DND-41 (cell line): ENCODE results near the gene POU2F1.

Experiments
- ATAC-seq: fragments of 200-7000 bp; cut with Tn5 transposase; 3 replicates; pipeline ENCODE4 v1.9.1; 2021; ENCODE audit warnings: low read depth; ENCODE audit not compliant: insufficient read depth
- DNase-seq: peaks from one replicate; pipeline ENCODE4 v3.0.0-alpha.2; 2020
- H2AFZ ChIP-seq: 2 replicates; pipeline ENCODE4 v1.6.0; 2012; ENCODE audit warnings: low read depth, low read length
- H3K27ac ChIP-seq: 2 replicates; pipeline ENCODE4 v1.5.1; 2012; ENCODE audit warnings: low read length, inconsistent platforms
- H3K27me3 ChIP-seq: fragments of 200-600 bp; sonication (generic); 2 replicates; pipeline ENCODE4 v1.6.0; 2012; ENCODE audit warnings: low read length, mild to moderate bottlenecking, inconsistent platforms; ENCODE audit not compliant: insufficient read depth, poor library complexity
- H3K36me3 ChIP-seq: 2 replicates; pipeline ENCODE4 v1.5.1; 2012; ENCODE audit warnings: low read length, inconsistent platforms; ENCODE audit not compliant: insufficient read depth
- H3K4me1 ChIP-seq: 2 replicates; pipeline ENCODE4 v1.5.1; 2012; ENCODE audit warnings: mild to moderate bottlenecking, low read length; ENCODE audit not compliant: insufficient read depth
- H3K4me2 ChIP-seq: 2 replicates; pipeline ENCODE4 v1.6.0; 2012; ENCODE audit warnings: mild to moderate bottlenecking, moderate library complexity, low read length, inconsistent platforms; ENCODE audit not compliant: insufficient read depth
- H3K4me3 ChIP-seq, 2 experiments: fragments of 200-600 bp in 1 of 2; shearing (Covaris generic) in 1 of 2; 2 replicates each; pipeline ENCODE4 v1.5.1; 2012 to 2016; ENCODE audit warnings: inconsistent platforms in 2 of 2, low read length in 2 of 2, mild to moderate bottlenecking in 2 of 2, low read depth in 1 of 2, moderate library complexity in 1 of 2
- H3K79me2 ChIP-seq: 2 replicates; pipeline ENCODE4 v1.6.0; 2012; ENCODE audit warnings: low read length, inconsistent platforms; ENCODE audit not compliant: insufficient read depth
- H3K9ac ChIP-seq: 2 replicates; pipeline ENCODE4 v1.6.0; 2012; ENCODE audit warnings: low read depth, mild to moderate bottlenecking, inconsistent platforms, low read length, moderate library complexity
- H3K9me3 ChIP-seq: 2 replicates; pipeline ENCODE4 v1.5.1; 2012; ENCODE audit warnings: low read length, moderate library complexity, mild to moderate bottlenecking, inconsistent platforms; ENCODE audit not compliant: insufficient read depth, severe bottlenecking
- H4K20me1 ChIP-seq: 2 replicates; pipeline ENCODE4 v1.6.0; 2012; ENCODE audit warnings: low read length; ENCODE audit not compliant: insufficient read depth
- EZH2 ChIP-seq: IDR thresholded peaks from 3 replicates; pipeline ENCODE4 v1.6.1; 2012; ENCODE audit warnings: borderline replicate concordance, low read depth, mild to moderate bottlenecking, moderate library complexity, low read length, inconsistent platforms; ENCODE audit not compliant: severe bottlenecking
- TF ChIP-seq, protein P1 (sequence below): IDR thresholded peaks from 2 replicates; pipeline ENCODE4 v1.5.1; 2012; ENCODE audit warnings: borderline replicate concordance, low read length, moderate library complexity, mild to moderate bottlenecking; ENCODE audit not compliant: poor library complexity, severe bottlenecking; ENCODE audit errors: extremely low read depth

The POU2F1 gene

DNA sequence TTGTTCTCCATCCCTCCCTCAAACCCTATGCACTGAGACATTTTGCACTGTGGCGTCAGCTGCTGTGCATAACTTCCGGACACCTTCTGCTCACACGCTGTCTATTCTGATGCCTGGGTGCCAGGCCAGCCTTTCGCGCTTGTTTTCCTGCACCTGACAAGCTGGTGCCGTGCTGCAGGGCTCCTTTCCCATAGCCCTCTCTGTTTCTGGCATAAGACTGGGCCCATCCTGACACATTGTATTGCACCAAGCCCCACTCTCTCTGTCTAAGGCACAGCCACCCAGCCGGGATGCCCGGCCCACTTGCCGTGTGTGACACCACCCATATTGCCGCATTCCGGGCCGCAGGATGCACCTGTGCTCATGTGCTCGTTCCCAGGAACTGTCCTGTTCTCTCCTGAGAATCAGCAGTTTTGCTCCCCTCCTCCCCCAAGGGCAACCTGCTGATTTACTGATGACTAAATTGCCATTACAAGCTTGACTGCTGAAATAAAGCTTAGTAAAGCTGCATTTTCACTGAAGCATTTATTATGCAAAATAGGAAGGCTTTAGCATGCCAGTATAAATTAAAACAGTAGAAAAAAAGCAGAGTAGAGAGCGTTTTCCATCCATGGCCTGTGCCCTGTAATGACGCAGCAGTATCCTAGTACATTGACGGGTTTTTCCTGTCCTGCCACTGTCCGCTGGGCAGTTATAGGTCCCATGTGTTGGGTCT lies 209.6 kb downstream of the POU2F1 start:
- Histone ChIP-seq H3K4me3 (no peak overlapping the region), H3K27ac (no peak overlapping the region; the same call in 1 of the 2 replicates), H3K36me3 (peaks cover 54% of the 10 kb centered on the region), H3K9me3 (no peaks in the 10 kb centered on the region), H3K4me1 (no peaks in the 10 kb centered on the region), H3K9ac (no peak overlapping the region), H3K79me2 (no peaks in the 10 kb centered on the region), H3K4me2 (no peak overlapping the region), H3K27me3 (no peaks in the 10 kb centered on the region), H4K20me1 (no peaks in the 10 kb centered on the region), H2AFZ (no peak overlapping the region)
- DNase-seq (no peak), ATAC-seq (peak; percentile 21; the same call in 1 of the 3 replicates)
- TF ChIP-seq EZH2: no peak
- TF ChIP-seq, protein P1, sequence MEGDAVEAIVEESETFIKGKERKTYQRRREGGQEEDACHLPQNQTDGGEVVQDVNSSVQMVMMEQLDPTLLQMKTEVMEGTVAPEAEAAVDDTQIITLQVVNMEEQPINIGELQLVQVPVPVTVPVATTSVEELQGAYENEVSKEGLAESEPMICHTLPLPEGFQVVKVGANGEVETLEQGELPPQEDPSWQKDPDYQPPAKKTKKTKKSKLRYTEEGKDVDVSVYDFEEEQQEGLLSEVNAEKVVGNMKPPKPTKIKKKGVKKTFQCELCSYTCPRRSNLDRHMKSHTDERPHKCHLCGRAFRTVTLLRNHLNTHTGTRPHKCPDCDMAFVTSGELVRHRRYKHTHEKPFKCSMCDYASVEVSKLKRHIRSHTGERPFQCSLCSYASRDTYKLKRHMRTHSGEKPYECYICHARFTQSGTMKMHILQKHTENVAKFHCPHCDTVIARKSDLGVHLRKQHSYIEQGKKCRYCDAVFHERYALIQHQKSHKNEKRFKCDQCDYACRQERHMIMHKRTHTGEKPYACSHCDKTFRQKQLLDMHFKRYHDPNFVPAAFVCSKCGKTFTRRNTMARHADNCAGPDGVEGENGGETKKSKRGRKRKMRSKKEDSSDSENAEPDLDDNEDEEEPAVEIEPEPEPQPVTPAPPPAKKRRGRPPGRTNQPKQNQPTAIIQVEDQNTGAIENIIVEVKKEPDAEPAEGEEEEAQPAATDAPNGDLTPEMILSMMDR: no peak

DNA sequence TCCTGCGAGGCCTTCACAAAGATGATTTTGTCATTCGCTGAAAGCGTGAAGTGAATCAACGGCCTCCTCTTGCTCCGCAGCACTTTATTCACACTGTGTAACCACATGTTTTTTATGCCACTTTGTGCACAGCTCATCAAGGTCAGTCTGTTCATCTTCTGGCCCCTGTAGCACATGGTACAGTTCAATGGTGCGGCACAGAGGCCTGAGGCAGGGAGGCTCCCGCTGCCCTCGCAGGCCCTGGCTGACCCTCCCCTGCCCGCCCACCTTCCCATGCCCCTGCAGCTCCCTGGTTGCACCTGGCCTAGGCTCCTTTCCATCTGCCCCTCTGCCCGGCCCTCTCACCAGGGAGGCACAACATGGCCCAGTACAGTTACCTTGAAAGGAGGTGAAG lies 210.2 kb downstream of the POU2F1 start:
- H3K9ac ChIP-seq: no peak overlapping the region
- no peaks in the 10 kb centered on the region for H3K27me3 ChIP-seq
- H2AFZ ChIP-seq: no peak overlapping the region
- H3K9me3 ChIP-seq: no peaks in the 10 kb centered on the region
- H3K36me3 ChIP-seq: peaks cover 60% of the 10 kb centered on the region
- peaks cover 2% of the 10 kb centered on the region; the same call in 1 of the 2 replicates for H4K20me1 ChIP-seq
- no peak overlapping the region for H3K27ac ChIP-seq
- H3K4me1 ChIP-seq: no peaks in the 10 kb centered on the region
- TF ChIP-seq EZH2: no peak
- TF ChIP-seq, protein P1: no peak
- DNase-seq (no peak), ATAC-seq (no peak)
- no peak overlapping the region for H3K4me2 ChIP-seq
- no peaks in the 10 kb centered on the region for H3K79me2 ChIP-seq
- no peak overlapping the region for H3K4me3 ChIP-seq

DNA sequence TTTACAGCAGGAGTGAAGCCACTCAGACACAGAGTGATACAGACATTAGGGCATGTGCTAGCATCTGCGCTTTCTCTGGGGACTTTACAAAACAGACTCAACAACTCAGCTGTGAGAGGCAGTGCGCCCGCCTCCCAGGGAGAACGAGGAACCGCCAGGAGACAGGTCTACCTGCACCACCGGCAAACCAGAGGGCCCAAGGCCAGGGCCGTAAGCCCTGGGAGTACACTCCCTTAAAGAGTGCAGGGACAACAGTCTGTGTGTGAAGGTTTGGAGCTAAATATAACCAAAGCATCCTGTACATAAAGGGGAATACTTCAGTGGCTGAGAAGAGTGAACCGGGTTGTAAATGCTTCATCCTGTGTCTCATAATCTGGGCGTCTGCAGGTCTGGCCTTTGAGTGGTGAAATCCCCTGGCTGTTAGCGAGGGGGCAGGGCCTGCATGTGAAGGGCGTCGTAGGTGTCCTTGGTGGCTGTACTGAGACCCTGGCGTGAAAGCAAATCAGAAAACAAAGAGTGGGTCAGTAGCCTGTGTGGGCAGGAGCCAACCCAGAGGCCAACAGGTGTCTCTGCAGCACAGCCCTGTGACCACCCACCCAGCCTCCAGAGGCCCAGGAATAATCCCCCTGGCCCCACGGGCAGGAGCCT lies 210.7 kb downstream of the POU2F1 start:
- Histone ChIP-seq H3K27me3 (no peaks in the 10 kb centered on the region), H3K4me1 (no peaks in the 10 kb centered on the region), H3K4me3 (no peak overlapping the region), H4K20me1 (peaks cover 3% of the 10 kb centered on the region; the same call in 1 of the 2 replicates), H3K27ac (0 out of 2 replicates have a peak overlapping the region, but pooled peaks have one; percentile 21), H3K9me3 (no peaks in the 10 kb centered on the region), H2AFZ (no peak overlapping the region), H3K79me2 (no peaks in the 10 kb centered on the region), H3K36me3 (peaks cover 65% of the 10 kb centered on the region), H3K9ac (no peak overlapping the region), H3K4me2 (no peak overlapping the region)
- ATAC-seq (no peak), DNase-seq (no peak)
- TF ChIP-seq, protein P1: no peak
- TF ChIP-seq EZH2: no peak
